GM21381 (cell line): ENCODE measurements around the gene PCDH18.
"Not testable (repeated sequence)": the region's sequence is repeated elsewhere in the genome, so short reads cannot be mapped to it uniquely, and the experiment has no call there.

Experiments
- ATAC-seq: cut with Tn5 transposase; IDR thresholded peaks from one replicate; pipeline ENCODE4 v1.9.1; 2021; ENCODE audit warnings: mild to moderate bottlenecking, moderate library complexity; ENCODE audit not compliant: unreplicated experiment

Gene PCDH18

DNA sequence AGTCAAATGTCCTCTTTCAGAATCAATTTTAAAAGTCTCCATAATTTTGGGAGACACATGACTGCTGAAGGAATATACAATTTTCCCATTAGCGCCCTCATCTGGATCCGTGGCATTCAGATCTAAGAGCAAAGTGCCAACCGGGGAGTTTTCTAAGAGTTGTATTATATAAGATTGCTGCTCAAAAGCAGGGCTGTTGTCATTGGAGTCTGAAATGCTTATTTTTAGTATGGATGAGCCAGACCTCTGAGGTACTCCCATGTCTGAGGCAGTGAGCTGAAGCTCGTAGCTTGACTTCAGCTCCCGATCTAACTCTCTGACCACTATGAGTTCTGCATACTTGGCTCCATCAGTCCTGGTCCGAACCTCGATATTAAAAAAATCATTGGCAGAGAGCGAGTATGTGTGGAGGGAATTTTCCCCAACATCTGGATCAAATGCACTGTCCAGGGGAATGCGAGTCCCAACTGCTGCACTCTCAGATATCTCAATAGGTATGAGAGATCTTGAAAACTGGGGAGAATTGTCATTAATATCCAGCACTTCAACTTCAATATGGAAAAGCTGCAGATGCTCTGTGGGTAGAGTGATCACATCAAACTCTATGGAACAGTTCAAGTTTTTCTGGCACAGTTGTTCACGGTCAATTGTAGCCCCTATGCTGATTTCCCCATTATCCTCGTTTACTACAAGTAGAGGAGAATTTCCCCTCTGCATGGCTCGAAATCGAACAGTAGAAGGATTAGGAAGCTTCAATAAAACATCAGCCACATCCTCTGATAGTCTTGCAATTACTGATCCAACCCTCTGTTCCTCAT, 917 bp downstream of the PCDH18 start:
- no peak for ATAC-seq

DNA sequence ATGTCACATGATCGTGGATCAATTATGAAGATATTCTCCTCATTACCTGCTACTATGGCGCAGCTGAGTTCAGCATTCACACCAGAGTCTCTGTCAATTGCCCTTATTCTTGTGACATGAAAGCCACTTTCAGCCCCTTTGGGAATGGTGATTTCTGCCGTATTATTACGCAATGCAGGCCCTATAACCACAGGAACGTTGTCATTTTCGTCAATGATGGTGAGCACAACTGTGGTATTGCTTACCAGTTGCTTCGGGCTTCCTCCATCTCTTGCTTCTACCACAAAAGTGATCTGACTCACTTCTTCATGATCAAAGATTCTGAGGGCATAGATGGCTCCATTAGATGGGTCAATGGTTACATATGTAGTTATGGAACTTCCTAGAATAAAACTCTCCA, 2.1 kb downstream of the PCDH18 start:
- no peak for ATAC-seq

DNA sequence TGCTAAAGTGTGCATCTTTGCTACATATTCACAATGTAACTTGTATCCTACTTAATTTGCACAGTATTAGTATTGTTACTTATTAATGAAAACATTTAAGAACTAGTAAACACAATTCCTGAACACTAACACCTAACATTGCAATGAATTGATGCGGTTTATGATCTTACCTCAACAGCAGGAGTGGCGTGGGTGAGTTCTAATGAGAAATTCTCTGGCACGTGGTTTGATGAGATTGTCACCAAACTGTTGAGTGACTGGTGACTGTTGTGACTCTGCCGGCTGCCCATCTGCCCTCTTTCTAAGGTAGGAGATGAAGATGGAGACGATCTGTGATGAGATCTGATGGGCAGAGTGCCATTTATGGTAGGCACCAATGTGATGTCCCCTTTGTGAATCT, 2.9 kb downstream of the PCDH18 start:
- ATAC-seq = no peak

DNA sequence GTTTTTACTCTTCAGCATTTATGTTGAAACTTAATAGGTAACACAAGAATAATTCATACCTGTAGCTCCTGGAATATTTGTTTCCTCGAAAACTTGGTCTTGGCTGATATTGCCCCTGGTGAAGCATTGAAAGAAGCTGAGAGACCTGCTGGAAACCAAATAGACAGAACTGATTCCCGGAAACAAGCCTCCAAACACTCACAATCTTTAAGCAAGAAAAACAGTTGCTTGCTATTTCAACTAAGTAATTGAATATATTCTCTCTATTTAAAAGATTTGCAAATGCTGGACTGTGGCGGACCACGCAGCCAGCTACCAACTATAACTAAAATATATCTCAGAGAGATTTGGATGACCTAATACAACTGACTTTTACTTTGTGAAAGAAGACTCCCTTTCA, 3.6 kb downstream of the PCDH18 start:
- no peak for ATAC-seq

DNA sequence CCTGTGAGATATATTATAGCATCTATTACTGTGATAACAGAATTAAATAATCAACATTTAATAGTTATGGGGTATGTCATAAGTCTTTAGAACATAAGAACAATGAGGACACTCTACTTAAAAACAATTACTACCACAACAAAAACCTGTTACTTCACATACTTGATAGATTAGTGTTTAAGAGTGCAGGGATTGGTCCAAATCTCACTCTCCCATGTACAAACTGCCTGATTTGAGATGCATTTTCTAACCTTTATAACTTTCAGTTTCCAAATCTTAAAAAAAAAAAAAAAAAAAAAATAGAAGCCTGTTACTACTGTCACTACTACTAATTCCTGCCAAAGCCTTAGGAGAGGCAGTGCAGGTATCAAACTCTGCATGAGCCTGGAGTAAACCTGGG, 5.6 kb downstream of the PCDH18 start:
- no peak for ATAC-seq

DNA sequence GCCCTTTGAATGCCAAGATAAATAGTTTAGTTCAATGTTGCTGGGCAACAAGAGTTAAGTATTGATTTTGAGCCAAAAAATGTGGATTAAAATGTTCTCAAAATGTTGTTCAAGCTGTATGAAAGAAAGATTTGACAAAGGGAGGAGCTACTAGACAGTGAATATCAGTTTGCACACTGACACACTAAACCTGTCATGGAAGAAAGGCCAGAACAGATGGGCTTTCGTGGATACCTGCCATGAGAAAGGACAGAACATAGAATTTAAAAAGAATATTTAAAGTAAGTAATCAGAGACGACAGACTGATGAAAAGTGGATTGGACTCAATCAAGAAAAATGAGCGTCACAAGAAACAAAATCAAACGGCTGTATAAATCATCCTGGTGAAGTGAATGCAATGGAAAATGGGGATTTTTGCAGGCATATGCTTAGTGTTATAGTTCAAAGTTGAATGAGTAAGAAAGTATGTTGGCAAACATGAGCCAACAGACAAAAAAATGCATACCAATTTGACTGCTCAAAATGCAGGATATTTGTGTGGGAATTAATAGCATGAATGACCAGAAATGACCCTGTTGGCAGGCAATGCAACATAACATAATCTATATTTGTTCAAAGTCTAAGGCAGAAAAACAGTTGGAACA, 7.4 kb downstream of the PCDH18 start:
- ATAC-seq = no peak

DNA sequence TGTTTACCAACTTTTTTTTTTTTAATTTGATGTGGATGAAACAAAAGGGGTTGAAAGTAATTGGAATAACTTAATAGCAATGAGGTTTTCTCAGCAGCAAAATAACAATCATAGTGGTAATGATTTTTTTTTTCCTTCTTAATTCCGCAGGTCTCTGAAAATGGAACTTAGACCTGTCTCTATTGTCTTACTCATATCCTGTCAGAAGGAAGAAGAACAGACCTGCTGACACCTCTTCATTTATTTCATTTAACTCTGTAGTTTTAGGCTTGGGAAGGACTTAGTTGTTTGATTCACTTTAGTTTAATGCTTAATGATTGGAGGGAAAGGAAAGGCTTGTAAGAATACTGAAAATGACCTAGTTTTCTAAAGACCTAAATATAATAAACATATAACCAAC, 9.0 kb downstream of the PCDH18 start:
- no peak for ATAC-seq

DNA sequence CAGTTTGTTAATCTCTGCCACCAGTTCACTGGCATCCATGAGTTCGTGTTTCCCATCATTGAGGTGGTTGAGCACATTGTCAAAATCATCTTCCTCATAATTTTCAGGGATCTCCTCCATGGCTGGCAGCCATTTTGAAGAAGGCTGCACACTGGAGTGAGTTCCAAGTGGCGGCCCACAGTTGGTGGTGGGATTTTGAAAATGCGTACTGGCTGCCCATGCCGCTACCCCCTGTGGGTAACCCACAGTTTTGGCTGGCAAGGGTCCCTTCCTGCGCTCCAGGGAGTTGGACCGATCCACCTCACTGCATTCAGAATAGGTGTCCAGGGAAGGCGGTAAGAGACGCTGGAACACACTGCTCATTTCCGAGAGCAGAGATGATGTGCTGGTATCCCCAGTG, 11.2 kb downstream of the PCDH18 start:
- no peak for ATAC-seq

DNA sequence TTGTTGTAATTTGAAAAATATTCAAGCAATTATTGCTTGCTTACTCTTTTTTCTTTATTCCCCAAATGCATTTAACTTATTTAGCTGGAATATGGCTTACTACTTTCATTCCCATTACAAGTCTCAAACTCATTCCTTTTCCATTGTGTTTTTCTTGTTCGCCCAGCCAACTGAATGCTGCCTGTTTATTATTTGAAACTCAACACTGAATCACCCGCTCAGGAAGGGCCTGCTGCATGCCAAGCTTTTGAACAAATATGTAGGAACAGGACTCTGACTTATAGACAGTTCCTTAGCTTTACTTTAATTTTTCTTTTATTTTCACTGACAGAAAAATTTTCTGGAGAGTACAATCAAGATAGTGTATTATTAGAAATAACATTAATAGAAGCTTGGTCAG, 12.9 kb downstream of the PCDH18 start:
- no peak for ATAC-seq

DNA sequence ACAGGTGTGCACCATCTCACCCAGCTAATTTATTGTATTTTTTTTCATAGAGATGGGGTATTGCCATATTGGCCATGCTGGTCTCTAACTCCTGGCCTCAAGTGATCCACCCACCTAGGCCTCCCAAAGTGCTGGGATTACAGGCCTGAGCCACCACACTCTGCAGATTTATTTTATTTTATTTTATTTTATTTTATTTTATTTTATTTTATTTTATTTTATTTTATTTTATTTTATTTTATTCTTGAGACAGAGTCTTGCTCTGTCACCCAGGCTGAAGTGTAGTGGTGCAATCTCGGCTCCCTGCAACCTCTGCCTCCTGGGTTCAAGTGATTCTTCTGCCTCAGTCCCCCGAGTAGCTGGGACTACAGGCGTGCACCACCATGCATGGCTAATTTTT, 15.0 kb downstream of the PCDH18 start:
- ATAC-seq = not testable (repeated sequence)

DNA sequence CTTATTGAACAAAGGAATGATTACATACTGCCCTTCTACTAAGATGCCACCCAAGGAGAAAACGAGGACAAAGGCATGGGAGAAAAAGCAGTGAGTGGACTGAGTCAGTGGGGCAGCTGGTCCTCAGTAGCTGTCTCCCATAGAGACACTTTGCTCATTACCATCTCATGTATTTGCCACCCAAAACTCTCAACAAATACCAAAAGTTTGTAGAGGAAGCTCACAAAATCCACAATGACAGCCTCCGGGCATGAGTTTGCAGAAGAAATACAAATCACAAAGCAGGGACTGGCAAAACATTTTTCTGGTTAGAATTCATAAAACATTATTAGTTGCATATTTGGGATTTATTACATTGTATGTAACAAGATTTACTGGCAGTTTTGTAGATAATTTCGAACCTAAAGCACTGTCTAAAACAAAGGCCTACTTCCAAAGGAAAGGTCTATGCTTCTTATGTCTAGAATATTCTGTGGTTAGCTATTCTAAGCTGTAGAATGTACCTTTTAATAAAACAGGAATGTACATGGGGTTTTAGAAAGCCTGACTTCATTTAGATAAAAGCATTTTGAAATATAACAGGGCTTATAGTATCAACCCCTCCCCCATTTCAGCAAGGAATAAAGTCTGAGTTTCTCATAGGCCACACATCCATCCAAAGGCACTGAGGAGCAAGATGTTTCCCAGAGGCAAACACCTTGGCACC, 17.7 kb downstream of the PCDH18 start:
- no peak for ATAC-seq

DNA sequence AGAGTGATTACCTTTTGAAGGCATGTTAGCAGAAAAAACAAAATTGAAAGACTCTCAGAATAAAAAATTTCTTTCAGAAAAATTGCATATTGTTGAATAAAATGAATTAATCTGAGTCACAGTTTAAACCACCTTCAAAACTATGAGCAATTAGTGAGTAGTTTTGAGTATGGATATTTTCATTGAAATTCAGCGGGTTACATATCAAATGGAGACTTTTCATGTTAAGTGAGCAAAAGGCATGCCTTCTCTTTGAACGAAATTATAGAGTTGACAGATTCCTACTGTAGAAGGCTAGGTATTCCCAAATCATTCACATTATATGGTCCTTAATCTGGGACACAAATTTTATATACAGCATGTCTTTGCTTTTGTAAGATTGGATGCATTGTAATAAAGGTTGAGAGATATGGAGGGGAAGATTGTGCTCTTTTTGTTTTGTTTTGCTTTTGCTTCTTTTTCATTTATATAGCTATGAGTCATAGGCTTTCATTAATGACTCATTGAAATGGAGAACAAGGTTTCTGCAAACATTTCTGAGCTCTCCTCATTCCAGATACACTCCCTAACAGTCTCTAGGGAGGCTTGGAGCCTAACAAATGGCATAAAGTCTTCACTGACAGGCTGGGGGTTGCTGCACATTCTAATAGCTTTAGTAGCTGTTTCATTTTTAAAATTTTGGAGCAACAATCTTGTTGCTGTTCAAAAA, 21.6 kb downstream of the PCDH18 start:
- ATAC-seq = no peak

DNA sequence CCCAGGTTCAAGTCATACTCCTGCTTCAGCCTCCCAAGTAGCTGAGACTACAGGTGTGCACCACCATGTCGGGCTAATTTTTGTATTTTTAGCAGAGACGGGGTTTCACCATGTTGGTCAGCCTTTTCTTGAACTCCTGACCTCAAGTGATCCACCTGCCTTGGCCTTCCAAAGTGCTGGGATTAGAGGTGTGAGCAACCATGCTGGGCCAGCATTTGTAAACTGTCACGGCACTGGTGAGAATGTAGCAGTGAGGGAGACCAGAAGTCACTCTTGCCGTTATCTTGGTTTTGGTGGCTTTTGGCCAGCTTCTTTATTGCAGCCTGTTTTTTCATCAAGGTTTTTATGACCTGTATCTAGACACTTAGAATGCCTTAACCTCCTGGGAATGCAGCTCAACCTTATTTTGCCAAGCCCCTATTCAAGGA, 22.4 kb downstream of the PCDH18 start:
- no peak for ATAC-seq

DNA sequence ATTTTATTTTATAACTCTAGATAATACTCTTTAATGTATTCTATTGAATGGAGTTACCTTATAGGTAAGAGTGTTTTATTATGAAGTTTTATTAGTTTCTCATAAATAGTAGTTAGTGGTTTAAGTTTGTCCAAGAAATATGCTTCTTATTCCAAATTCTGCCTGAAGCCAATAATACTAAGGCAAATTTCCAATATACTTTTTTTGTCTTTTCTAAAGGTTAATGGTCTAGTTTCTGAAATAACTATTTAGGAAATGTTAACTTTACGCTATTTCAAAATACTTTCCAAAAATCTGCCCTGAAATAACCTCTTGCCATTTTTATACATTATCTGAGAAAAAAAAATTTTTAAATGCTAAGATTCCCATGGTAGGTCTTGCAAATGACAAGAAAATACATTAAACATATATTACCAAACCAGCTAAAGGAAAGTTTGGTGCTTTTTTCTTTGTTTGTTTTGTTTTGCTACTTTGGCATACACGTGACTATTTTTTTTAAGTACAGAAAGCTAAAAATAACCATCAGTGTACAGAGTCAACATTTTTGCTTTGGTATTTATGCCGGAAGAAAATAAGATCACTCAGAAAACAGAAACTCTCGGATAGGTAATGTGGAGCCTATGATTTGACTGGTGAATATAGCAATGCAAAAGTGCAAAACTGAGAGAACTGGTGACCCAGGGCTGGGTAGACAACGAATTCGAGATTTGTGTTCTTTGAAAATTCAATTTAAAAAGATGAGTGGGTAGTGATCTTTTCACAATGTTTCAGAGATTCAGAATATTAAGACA, 29.8 kb downstream of the PCDH18 start:
- ATAC-seq = no peak

DNA sequence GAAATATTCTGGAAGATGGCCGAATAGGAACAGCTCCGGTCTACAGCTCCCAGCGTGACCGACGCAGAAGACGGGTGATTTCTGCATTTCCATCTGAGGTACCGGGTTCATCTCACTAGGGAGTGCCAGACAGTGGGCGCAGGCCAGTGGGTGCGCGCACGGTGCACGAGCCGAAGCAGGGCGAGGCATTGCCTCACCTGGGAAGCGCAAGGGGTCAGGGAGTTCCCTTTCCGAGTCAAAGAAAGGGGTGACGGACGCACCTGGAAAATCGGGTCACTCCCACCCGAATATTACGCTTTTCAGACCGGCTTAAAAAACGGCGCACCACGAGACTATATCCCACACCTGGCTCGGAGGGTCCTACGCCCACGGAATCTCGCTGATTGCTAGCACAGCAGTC, 36.0 kb downstream of the PCDH18 start:
- ATAC-seq = not testable (repeated sequence)

DNA sequence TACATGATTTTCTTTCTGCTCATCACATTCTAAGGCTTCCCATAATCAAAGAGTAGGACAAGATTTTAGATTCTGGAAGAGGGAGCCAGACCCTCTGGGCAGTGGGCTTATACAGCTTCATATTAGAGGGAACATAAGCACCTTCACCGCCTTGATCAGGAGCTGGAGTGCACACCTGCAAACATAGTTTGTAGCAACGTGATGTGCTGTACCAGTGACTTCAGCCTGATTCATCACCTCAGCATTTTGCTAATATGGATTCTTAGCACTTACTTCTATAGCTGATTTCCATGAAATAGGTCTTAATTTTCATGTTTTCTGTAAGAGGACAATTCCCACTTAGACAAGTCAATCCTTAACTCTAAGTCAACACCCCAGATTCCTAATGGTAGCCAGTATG, 36.7 kb downstream of the PCDH18 start:
- no peak for ATAC-seq

DNA sequence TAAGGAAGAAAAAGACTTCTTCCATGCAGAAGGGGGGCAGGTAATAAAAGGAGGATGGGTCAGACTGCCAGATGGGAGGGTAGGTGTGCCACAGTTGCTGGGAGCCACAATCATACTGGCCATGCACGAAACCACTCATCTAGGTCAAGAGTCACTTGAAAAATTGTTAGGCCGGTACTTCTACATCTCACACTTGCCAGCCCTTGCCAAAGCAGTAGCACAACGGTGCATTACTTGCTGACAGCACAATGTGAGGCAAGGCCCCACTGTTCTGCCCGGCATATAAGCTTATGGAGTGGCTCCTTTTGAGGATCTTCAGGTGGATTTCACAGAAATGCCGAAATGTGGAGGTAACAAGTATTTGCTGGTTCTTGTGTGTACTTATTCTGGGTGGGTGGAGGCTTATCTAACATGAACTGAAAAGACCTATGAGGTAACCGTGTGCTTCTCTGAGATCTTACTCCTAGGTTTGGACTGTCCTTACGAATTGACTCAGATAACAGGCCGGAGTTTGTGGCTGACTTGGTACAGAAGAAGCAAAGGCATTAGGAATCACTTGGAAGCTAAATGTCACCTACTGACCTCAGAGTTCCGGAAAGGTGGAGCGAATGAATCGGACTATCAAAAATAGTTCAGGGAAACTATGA, 48.9 kb downstream of the PCDH18 start:
- ATAC-seq = not testable (repeated sequence)

DNA sequence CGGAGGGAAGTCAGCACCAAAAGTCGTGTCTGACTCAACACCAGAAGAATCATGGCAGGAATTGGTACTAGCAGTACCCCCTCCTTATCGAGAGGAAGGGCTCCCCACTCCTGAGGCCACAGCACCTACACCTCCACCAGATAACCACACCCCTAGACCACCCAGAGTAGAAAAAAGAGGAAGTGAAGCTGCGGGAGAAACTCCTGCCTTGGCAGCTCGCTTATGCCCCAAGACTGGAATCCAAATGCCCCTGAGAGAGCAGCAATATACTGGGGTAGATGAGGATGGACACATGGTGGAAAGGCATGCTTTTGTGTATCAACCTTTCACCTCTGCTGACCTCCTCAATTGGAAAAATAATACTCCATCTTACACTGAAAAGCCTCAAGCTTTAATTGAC, 52.6 kb downstream of the PCDH18 start:
- ATAC-seq = not testable (repeated sequence)

DNA sequence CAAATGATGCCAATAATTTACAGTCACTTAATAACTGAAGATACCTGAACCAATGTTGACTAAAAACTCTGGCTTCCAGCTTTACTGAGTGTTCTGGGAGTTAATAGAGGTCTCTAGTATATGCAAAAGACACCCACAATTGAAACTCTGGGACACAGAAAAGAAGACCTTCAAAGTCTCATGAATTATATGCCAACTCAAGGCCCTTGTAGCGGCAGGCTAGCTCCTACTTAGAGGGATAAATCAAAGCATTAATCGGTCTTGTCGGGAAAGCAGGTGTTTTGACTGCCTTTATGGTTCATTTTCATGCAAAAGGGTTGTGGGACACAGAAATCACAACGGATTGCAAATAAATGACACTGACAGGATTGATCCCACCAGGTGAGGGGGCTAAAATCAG, 55.9 kb downstream of the PCDH18 start:
- ATAC-seq = no peak

DNA sequence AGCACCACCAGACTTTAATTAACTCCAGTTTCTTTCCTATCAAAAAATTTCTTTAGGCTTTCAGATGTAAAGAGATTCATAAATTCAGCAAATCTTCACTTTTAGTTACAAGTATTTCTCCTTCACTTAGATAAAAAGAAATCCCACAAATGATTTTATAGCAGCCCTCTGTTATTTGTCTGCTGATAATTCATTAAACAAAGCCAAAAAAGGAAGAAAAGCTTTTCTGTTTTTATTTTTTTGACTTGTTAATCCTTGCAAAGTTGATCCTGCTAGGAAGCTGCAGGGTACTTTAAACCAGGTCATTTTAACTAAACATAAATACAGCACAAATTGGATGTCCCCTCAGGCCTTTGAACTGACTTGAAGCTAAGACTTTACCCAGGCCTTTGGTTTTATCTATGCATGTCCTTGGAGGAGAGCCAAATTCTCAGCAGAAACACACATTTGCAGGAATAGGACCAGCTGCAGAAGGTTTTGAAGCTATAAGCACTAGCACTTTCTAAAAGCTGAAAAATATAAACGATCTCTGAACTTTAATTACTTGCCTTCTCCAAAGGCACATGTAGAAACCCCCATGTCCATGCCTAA, 57.5 kb downstream of the PCDH18 start:
- ATAC-seq = no peak
